Measurements from ENCODE around the gene SMCO3. TPM values are rescaled to one million over a fixed set of nuclear protein-coding genes. Genes with fewer than 3 reads are reported as not detected.

SMCO3 gene
- total RNA-seq, 1 experiment from 2014 or later, result not detected

- no peak overlapping the region for H2AFZ ChIP-seq (ENCODE audit: low read depth, low read length, poor library complexity, severe bottlenecking)
- TF ChIP-seq REST (IDR thresholded peaks at IDR 0.05; ENCODE audit: low read depth), result no peak
- RAD21 ChIA-PET (ENCODE audit: low non-redundant PET in 1 of 2, low total read pairs in 2 of 2, uncharacterized antibody in 2 of 2, unreplicated experiment in 2 of 2), result no interaction called here
- H3K4me1 ChIP-seq (ENCODE audit: control insufficient read depth in 1 of 2, insufficient read depth in 2 of 2, low read length in 2 of 2), result no peaks in the 10 kb centered on the region
- no peaks in the 10 kb centered on the region for H3K79me2 ChIP-seq (ENCODE audit: insufficient read depth, low read length)
- H4K20me1 ChIP-seq (ENCODE audit: insufficient read depth), result no peaks in the 10 kb centered on the region
- H3K4me3 ChIP-seq (replicated peaks in 1 of 2; ENCODE audit: low read depth in 1 of 2, low read length in 2 of 2), result no peak overlapping the region
- CTCF ChIA-PET, result no interaction called here
- H3K9me3 ChIP-seq (ENCODE audit: control insufficient read depth in 1 of 2, insufficient read depth in 1 of 2, low read depth in 1 of 2, low read length in 2 of 2), result no peaks in the 10 kb centered on the region
- intact Hi-C loops (cut with micrococcal nuclease), result no loop called here
- DNase-seq (ENCODE audit: low read depth, low spot score), result no peak
- no peaks in the 10 kb centered on the region for H3K9me2 ChIP-seq (ENCODE audit: insufficient read depth)
- no peak overlapping the region for H3K27ac ChIP-seq (ENCODE audit: low read depth, low read length)
- no TSS peak for BruUV-seq (replicated peaks)
- no peak for ATAC-seq
- POLR2A ChIA-PET, result no interaction called here
- H3K36me3 ChIP-seq (ENCODE audit: control insufficient read depth in 1 of 2, insufficient read depth in 2 of 2, low read length in 2 of 2), result no peaks in the 10 kb centered on the region
- no peaks in the 10 kb centered on the region for H3K27me3 ChIP-seq (ENCODE audit: insufficient read depth, low read length)
- no peak overlapping the region for H3K9ac ChIP-seq (ENCODE audit: low read length)
- no peak overlapping the region for H3K4me2 ChIP-seq (ENCODE audit: low read length)
These were observed 38.9 kb upstream of the SMCO3 start for GRCh38 chr12:14852880-14853279.

- H3K4me3 ChIP-seq (replicated peaks in 1 of 2; ENCODE audit: low read depth in 1 of 2, low read length in 2 of 2), result no peak overlapping the region
- H3K27ac ChIP-seq (ENCODE audit: low read depth, low read length), result no peak overlapping the region
- H3K9me3 ChIP-seq (ENCODE audit: control insufficient read depth in 1 of 2, insufficient read depth in 1 of 2, low read depth in 1 of 2, low read length in 2 of 2), result no peaks in the 10 kb centered on the region
- no peak overlapping the region for H2AFZ ChIP-seq (ENCODE audit: low read depth, low read length, poor library complexity, severe bottlenecking)
- no peaks in the 10 kb centered on the region for H4K20me1 ChIP-seq (ENCODE audit: insufficient read depth)
- ChIA-PET CTCF (no interaction called here), POLR2A (interaction anchor here (0.6 kb wide), 1 partner anchor 362 kb away, joined by 3 read pairs; no protein-coding TSS in a partner anchor), RAD21 (ENCODE audit: low non-redundant PET in 1 of 2, low total read pairs in 2 of 2, uncharacterized antibody in 2 of 2, unreplicated experiment in 2 of 2) (no interaction called here)
- H3K9ac ChIP-seq (ENCODE audit: low read length), result no peak overlapping the region
- H3K9me2 ChIP-seq (ENCODE audit: insufficient read depth), result no peaks in the 10 kb centered on the region
- no peaks in the 10 kb centered on the region for H3K79me2 ChIP-seq (ENCODE audit: insufficient read depth, low read length)
- no peak overlapping the region for H3K4me2 ChIP-seq (ENCODE audit: low read length)
- H3K27me3 ChIP-seq (ENCODE audit: insufficient read depth, low read length), result no peaks in the 10 kb centered on the region
- intact Hi-C loops (cut with micrococcal nuclease), result no loop called here
- ATAC-seq, result no peak
- H3K36me3 ChIP-seq (ENCODE audit: control insufficient read depth in 1 of 2, insufficient read depth in 2 of 2, low read length in 2 of 2), result no peaks in the 10 kb centered on the region
- BruUV-seq (replicated peaks), result no TSS peak
- DNase-seq (ENCODE audit: low read depth, low spot score), result no peak
- no peaks in the 10 kb centered on the region for H3K4me1 ChIP-seq (ENCODE audit: control insufficient read depth in 1 of 2, insufficient read depth in 2 of 2, low read length in 2 of 2)
- TF ChIP-seq ZFX (IDR thresholded peaks at IDR 0.05), result no peak
- TF ChIP-seq ATF3 (IDR thresholded peaks at IDR 0.05), result no peak
- TF ChIP-seq SIN3A (IDR thresholded peaks at IDR 0.05; ENCODE audit: low read depth), result no peak
- TF ChIP-seq REST (IDR thresholded peaks at IDR 0.05; ENCODE audit: low read depth), result no peak
- no peak for TF ChIP-seq CEBPB (IDR thresholded peaks at IDR 0.05; ENCODE audit: low read depth)
- TF ChIP-seq YY1 (IDR thresholded peaks at IDR 0.05; ENCODE audit: extremely low read depth, insufficient replicate concordance, low read depth, low read length), result no peak
- no peak for TF ChIP-seq TCF7L2 (IDR thresholded peaks at IDR 0.05; ENCODE audit: borderline replicate concordance, extremely low read depth, insufficient read depth, insufficient read length)
- no peak for TF ChIP-seq POLR2A (IDR thresholded peaks at IDR 0.05; ENCODE audit: borderline replicate concordance, extremely low read depth, insufficient read depth, insufficient read length)
- no peak for TF ChIP-seq SRF (IDR thresholded peaks at IDR 0.05; ENCODE audit: low read depth)
- TF ChIP-seq POLR2AphosphoS5 (IDR thresholded peaks at IDR 0.05; ENCODE audit: low read depth, low read length), result no peak
- TF ChIP-seq ZNF274 (IDR thresholded peaks at IDR 0.05; ENCODE audit: low read depth, low read length), result no peak
These were observed 37.1 kb upstream of the SMCO3 start for GRCh38 chr12:14850929-14851663.
